ENCODE data around the gene TM7SF2.

GRCh38 chr11:65065851-65066250, 45.8 kb upstream of the TM7SF2 start:
- TF ChIP-seq, protein P1, sequence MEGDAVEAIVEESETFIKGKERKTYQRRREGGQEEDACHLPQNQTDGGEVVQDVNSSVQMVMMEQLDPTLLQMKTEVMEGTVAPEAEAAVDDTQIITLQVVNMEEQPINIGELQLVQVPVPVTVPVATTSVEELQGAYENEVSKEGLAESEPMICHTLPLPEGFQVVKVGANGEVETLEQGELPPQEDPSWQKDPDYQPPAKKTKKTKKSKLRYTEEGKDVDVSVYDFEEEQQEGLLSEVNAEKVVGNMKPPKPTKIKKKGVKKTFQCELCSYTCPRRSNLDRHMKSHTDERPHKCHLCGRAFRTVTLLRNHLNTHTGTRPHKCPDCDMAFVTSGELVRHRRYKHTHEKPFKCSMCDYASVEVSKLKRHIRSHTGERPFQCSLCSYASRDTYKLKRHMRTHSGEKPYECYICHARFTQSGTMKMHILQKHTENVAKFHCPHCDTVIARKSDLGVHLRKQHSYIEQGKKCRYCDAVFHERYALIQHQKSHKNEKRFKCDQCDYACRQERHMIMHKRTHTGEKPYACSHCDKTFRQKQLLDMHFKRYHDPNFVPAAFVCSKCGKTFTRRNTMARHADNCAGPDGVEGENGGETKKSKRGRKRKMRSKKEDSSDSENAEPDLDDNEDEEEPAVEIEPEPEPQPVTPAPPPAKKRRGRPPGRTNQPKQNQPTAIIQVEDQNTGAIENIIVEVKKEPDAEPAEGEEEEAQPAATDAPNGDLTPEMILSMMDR (IDR thresholded peaks at IDR 0.05), result no peak
- TF ChIP-seq POLR2AphosphoS5 (IDR thresholded peaks at IDR 0.05) (no peak), POLR2A (IDR thresholded peaks at IDR 0.05) (no peak), EP300 (IDR thresholded peaks at IDR 0.05) (no peak)
